Raji (cell line): ENCODE results near the gene HES3.

Experiments used
- POLR2A ChIP-seq: IDR thresholded peaks from 2 replicates; pipeline ENCODE4 v1.6.1; 2011; ENCODE audit warnings: low read depth, low read length, control low read depth; ENCODE audit not compliant: insufficient read depth

The HES3 gene

GRCh38 chr1:6288665-6289064, 44.7 kb downstream of the HES3 start:
- no peak for TF ChIP-seq POLR2A

- TF ChIP-seq POLR2A = no peak
Measured at GRCh38 chr1:6292102-6292501, 48.1 kb downstream of the HES3 start.

GRCh38 chr1:6294080-6294889, 50.3 kb downstream of the HES3 start:
- TF ChIP-seq POLR2A = no peak

- TF ChIP-seq POLR2A = no peak
Measured at GRCh38 chr1:6294890-6295556, 51.0 kb downstream of the HES3 start.
